D721Med (cell line): ENCODE results near the gene RGS6.

Experiments
- DNase-seq: peaks from one replicate; pipeline ENCODE4 v3.0.0; 2011; ENCODE audit warnings: low spot score; ENCODE audit not compliant: insufficient read length
- FAIRE-seq: peaks from 2 replicates; lab custom pipeline; 2011; peaks lifted over from hg19 to GRCh38; lab: Jason Lieb, UNC
- CTCF ChIP-seq: IDR thresholded peaks from 2 replicates; pipeline ENCODE4 v1.5.1; 2012; ENCODE audit warnings: mild to moderate bottlenecking, control low read depth; ENCODE audit not compliant: insufficient read depth; ENCODE audit errors: missing control alignments

Gene RGS6

GRCh38 chr14:72518809-72519377 lies 586.7 kb downstream of the RGS6 start:
- no peak for FAIRE-seq
- no peak for DNase-seq
- no peak for TF ChIP-seq CTCF

- no peak for TF ChIP-seq CTCF
- no peak for DNase-seq
- no peak for FAIRE-seq
Observed at GRCh38 chr14:72519543-72519942, 587.3 kb downstream of the RGS6 start.

- no peak for TF ChIP-seq CTCF
- no peak for FAIRE-seq
Observed at GRCh38 chr14:72521045-72521444, 588.8 kb downstream of the RGS6 start.

GRCh38 chr14:72521968-72522741 lies 589.9 kb downstream of the RGS6 start:
- DNase-seq (no peak), FAIRE-seq (no peak)
- no peak for TF ChIP-seq CTCF

More at GRCh38 chr14:72521045-72521444, 588.8 kb downstream of the RGS6 start:
- DNase-seq = no peak

- TF ChIP-seq CTCF = no peak
- FAIRE-seq (no peak), DNase-seq (no peak)
Observed at GRCh38 chr14:72522847-72523246, 590.6 kb downstream of the RGS6 start.

- FAIRE-seq = no peak
- no peak for DNase-seq
- TF ChIP-seq CTCF = no peak
Observed at GRCh38 chr14:72523424-72524294, 591.4 kb downstream of the RGS6 start.
